Neural crest cell (in vitro differentiated cells): ENCODE results near the gene BPIFA3. TPM values are rescaled to one million over a fixed set of nuclear protein-coding genes. Genes with fewer than 3 reads are reported as not detected.
"Not testable (repeated sequence)": the region's sequence is repeated elsewhere in the genome, so short reads cannot be mapped to it uniquely, and the experiment has no call there.

ENCODE experiments used
- DNase-seq: peaks from one replicate; pipeline ENCODE4 v3.0.0; 2021; ENCODE audit warnings: low read depth, mixed read lengths, low spot score
- H3K27ac Mint-ChIP-seq: one replicate; pipeline ENCODE4 v1.8.0; 2021; ENCODE audit warnings: mild to moderate bottlenecking, mixed read lengths; ENCODE audit not compliant: unreplicated experiment
- H3K27me3 Mint-ChIP-seq: 2 replicates; pipeline ENCODE4 v1.8.0; 2021; ENCODE audit warnings: low read depth, mild to moderate bottlenecking, mixed read lengths
- H3K36me3 Mint-ChIP-seq: 2 replicates; pipeline ENCODE4 v1.8.0; 2021; ENCODE audit warnings: low read depth, mild to moderate bottlenecking, mixed read lengths
- H3K4me1 Mint-ChIP-seq: 2 replicates; pipeline ENCODE4 v1.8.0; 2021; ENCODE audit warnings: mixed read lengths
- H3K4me3 Mint-ChIP-seq: one replicate; pipeline ENCODE4 v1.8.0; 2021; ENCODE audit warnings: mild to moderate bottlenecking, mixed read lengths
- H3K9me3 Mint-ChIP-seq: 2 replicates; pipeline ENCODE4 v1.8.0; 2021; ENCODE audit warnings: mixed read lengths
- CTCF ChIP-seq: fragments of 200-600 bp; sonication (generic); conservative IDR thresholded peaks from 2 replicates; pipeline ENCODE4 v1.5.0; 2021; ENCODE audit warnings: antibody characterized with exemption, mild to moderate bottlenecking
- total RNA-seq: library from RNA; stranded (reverse); gene quantifications from 2 replicates; pipeline ENCODE4 v1.2.1, GENCODE V29; 2021

Gene BPIFA3
- total RNA-seq, 1 donor from 2014 or later = not detected

- H3K27me3 Mint-ChIP-seq = peaks cover 2% of the 10 kb centered on the region
- TF ChIP-seq CTCF = no peak
- no peaks in the 10 kb centered on the region for H3K36me3 Mint-ChIP-seq
- H3K4me1 Mint-ChIP-seq = no peaks in the 10 kb centered on the region
- no peak overlapping the region for H3K4me3 Mint-ChIP-seq
- H3K9me3 Mint-ChIP-seq = peaks cover 10% of the 10 kb centered on the region
- H3K27ac Mint-ChIP-seq = no peak overlapping the region
- no peak for DNase-seq
Measured at GRCh38 chr20:33183312-33183711, 33.8 kb upstream of the BPIFA3 start.

GRCh38 chr20:33185031-33185590 lies 32.0 kb upstream of the BPIFA3 start:
- H3K27me3 Mint-ChIP-seq = peaks cover 12% of the 10 kb centered on the region
- DNase-seq, H3K4me3 Mint-ChIP-seq, H3K4me1 Mint-ChIP-seq, H3K27ac Mint-ChIP-seq, H3K36me3 Mint-ChIP-seq: not testable (repeated sequence)
- peaks cover 10% of the 10 kb centered on the region for H3K9me3 Mint-ChIP-seq

- H3K4me3 Mint-ChIP-seq = no peak overlapping the region
- no peaks in the 10 kb centered on the region for H3K4me1 Mint-ChIP-seq
- TF ChIP-seq CTCF = no peak
- no peak for DNase-seq
- no peaks in the 10 kb centered on the region for H3K36me3 Mint-ChIP-seq
- peaks cover 10% of the 10 kb centered on the region for H3K9me3 Mint-ChIP-seq
- no peak overlapping the region for H3K27ac Mint-ChIP-seq
- peaks cover 35% of the 10 kb centered on the region for H3K27me3 Mint-ChIP-seq
Measured at GRCh38 chr20:33187491-33187890, 29.7 kb upstream of the BPIFA3 start.

- no peak for TF ChIP-seq CTCF
- Mint-ChIP-seq H3K36me3 (no peaks in the 10 kb centered on the region), H3K27me3 (peaks cover 43% of the 10 kb centered on the region), H3K27ac (no peak overlapping the region), H3K4me3 (no peak overlapping the region), H3K9me3 (peaks cover 6% of the 10 kb centered on the region), H3K4me1 (no peaks in the 10 kb centered on the region)
- DNase-seq = no peak
Measured at GRCh38 chr20:33188421-33188820, 28.7 kb upstream of the BPIFA3 start.

- TF ChIP-seq CTCF = no peak
- DNase-seq = no peak
- Mint-ChIP-seq H3K9me3 (no peaks in the 10 kb centered on the region), H3K27me3 (peaks cover 73% of the 10 kb centered on the region), H3K4me1 (no peaks in the 10 kb centered on the region), H3K4me3 (no peak overlapping the region), H3K27ac (no peak overlapping the region), H3K36me3 (no peaks in the 10 kb centered on the region)
Measured at GRCh38 chr20:33191484-33191883, 25.7 kb upstream of the BPIFA3 start.

- H3K27me3 Mint-ChIP-seq = peaks cover 75% of the 10 kb centered on the region
- H3K9me3 Mint-ChIP-seq = no peaks in the 10 kb centered on the region
- no peaks in the 10 kb centered on the region for H3K4me1 Mint-ChIP-seq
- H3K4me3 Mint-ChIP-seq = no peak overlapping the region
- no peak overlapping the region for H3K27ac Mint-ChIP-seq
- no peak for DNase-seq
- H3K36me3 Mint-ChIP-seq = no peaks in the 10 kb centered on the region
- no peak for TF ChIP-seq CTCF
Measured at GRCh38 chr20:33191955-33192354, 25.2 kb upstream of the BPIFA3 start.
